NCI-H1694 treated with DMSO at 0.1 percent for 48 hours (cell line): ENCODE results near the gene GTSF1L.
"Not testable (repeated sequence)": the region's sequence is repeated elsewhere in the genome, so short reads cannot be mapped to it uniquely, and the experiment has no call there.

Experiments used
- DNase-seq: peaks from one replicate; lab custom pipeline; 2025; lab: John Stamatoyannopoulos, UW

GTSF1L gene

DNA sequence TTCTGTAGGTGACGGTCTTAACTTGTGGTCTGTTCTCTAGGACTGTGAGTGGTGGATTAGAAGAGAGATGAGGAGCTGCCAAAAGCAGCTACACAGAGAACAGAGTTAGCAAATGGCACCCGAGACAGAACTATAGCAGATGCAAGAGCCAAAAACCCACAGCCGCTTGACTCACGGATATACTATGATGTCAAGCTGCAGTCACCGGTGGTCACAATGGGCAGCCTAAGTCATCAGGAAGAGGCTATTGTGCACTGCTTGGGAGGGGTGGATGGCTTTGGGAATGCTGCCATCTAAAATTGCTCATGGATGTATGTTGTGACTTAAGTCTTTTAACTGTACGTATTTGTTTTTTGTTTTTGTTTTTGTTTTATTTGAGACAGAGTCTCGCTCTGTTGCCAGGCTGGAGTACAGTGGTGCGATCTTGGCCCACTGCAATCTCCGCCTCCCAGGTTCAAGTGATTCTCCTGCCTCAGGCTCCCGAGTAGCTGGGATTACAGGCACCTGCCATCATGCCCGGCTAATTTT, at the start of gene GTSF1L:
GTSF1L (minus strand) TSS at position 192 of the 528 bp plus-strand sequence. CDS start 308 bp downstream, outside the sequence.
- no peak for DNase-seq

DNA sequence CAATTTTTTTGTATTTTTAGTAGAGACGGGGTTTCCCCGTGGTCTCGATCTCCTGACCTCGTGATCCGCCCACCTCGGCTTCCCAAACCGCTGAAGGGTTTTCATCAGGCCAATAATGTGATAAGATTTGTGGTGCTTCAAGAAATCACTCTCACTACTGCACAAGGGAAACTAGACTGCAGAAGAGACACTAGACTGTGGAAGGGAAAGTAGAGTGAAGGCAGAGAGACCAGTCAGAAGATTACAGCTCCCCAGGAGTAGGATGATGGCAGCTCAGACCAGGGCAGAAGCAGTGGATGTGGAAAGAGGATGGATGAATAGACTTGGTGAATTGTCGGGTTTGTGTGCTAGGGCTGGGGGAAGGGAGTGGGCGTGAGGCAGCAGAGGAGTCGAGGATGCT, 48.0 kb upstream of the GTSF1L start:
- DNase-seq: no peak

DNA sequence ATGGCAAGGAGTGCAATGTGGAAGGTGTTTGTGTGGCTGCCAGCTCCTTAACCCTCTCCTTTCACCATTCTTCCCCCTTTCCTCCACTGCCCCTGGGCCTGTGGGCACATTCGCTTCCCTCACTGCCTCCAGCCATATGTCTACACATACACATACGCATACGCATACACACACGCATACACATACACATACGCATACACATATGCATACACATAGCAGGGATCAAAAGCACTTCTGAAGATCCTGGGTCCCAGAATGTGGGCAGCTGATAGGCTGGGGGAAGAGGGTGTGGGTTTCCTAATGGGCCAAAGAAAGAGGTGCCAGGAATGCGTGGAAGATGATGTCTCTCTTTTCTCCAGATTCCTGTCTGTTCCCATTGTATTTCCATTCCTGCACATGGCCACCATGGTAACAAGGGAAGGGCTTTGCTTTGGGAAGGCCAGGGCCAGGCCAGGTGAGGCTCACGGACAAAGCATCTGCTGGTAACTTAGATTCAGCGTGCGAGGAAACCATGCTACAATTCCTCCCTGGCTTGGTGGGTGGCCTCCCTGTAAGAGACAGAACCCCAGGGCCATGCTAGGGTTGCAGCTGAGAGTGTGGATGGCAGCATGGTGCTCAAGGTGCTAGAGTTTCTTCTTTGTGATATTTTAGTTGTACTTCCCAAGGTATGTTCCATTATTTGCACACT, 44.8 kb upstream of the GTSF1L start:
- no peak for DNase-seq

DNA sequence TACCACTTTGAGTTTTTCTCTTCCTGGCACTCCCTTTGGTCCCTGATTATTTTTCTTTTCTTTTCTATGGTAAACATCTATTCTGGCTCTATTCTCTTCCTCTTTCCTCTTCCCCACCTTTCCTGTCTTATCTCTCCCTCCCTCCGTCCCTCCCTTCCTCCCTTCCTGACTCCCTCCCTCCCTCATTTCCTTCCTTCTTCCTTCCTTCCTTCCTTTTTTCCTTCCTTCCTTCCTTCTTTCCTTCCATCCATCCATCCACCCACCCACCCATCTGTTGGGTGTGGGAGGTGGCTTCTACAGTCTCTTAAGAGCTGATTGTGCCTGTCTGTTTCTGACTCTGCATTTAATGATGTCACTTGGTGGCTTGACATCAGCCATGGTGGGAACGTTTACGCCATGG, 43.5 kb upstream of the GTSF1L start:
- DNase-seq: no peak

DNA sequence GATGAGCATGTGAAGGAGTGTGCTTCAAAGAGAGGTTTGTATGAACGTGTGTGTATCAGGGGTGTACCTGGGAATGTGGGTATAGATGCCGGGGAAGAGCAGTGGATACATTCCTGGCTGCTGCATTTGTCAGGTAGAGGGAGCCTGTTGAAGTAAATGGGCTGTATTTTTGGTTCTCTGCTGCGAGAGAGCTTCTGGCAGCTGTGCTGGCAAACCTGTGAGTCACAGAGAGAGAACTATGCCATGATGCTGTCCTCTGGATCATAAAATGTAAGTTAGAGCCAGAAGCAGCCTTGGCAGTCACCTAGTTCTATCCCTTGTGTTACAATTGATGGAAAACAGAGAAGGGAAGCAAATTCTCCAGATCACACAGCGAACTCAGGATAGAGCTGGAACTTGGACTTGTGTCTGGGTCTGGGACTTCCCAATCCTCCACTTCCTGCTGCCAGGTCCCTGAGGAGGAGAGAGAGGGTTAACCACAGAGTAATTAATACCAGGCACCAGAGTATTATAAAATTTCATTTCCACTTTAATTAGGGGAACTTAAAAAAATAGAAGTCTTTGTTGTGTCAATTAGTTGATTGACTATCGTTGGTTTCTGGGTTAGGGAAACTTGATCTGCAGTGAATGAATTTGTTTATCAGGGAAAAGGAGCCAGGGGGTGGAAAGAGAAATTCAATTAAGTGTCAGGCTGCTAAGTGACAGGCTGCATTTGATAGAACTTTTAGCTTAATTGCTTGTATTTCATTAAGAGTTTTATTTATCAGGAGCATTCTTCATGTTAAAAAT, 41.1 kb upstream of the GTSF1L start:
- no peak for DNase-seq

DNA sequence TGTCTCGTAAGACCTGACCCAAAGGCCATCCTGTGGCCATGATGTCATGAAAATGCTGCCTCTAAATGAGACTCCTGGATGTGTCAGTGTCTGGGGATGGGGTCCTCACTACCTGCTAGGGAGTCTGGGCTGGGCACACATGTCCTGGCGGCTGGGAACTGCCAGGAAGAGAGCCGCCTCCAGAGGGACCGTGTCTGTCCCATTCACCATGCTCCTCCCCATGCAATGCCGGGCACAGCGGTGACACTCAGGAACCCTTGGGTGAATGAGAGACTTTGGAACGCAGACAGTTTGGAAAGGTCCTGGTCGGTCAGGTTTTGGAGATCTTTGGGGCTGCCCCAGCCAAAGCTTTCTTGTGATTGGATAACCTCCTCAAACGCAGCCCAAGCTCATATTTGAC, 40.1 kb upstream of the GTSF1L start:
- DNase-seq: no peak

DNA sequence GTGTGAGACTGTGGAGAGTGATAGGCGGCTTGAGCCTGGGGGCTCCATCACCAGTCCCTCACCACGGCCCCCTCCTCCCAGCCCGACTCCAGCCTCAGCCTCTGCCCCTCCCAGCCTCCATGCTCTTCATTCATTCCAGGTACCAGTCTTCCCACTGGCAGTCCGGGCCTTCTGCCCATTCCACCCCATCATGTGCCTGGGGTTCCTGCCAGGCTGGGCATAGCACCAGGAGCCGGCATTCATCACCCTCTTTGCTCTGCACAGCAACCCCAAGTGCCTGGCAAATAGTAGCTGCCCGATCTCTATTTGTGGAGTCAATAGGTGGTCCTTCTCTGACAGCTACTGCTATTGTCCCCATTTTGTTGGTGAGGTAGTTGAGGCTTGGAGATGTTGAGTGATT, 39.6 kb upstream of the GTSF1L start:
- DNase-seq: no peak

DNA sequence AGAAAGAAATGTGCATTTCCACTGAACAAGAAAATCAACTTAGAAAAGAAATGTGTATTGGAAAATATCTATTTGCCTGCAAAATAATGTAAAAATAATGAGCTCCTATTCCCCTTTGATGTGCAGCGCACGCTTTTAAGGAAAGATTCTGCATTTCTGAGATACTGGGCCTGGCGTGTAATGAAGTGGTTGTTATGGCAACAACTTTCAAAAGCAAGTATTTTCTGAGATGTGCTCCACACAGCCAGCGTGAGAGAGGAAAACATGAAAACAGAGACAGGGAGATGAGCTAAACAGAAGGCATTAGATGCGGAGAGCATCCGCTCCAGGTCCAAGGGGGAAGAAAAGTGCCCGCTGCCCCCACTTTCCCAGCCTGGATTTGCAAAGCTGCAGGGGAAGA, 39.1 kb upstream of the GTSF1L start:
- DNase-seq: no peak

DNA sequence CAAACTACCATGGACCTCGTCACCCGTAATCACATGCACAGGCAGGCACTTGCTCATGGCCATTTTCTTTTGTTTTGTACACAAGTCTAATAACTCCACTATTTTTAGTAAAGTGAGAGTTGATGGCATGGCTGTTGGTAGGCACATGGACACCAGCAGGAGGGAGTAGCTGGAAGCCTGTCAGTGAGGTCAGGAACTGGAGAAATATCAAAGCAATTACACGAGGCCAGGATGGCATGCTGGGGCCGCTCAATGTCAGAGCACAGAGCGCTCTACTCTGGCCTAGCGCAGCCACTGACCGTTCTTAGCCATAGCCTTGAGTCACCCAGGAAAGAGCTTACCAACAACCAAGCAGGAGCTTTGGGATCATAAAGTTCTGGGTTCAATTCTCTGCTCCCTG, 36.1 kb upstream of the GTSF1L start:
- no peak for DNase-seq

DNA sequence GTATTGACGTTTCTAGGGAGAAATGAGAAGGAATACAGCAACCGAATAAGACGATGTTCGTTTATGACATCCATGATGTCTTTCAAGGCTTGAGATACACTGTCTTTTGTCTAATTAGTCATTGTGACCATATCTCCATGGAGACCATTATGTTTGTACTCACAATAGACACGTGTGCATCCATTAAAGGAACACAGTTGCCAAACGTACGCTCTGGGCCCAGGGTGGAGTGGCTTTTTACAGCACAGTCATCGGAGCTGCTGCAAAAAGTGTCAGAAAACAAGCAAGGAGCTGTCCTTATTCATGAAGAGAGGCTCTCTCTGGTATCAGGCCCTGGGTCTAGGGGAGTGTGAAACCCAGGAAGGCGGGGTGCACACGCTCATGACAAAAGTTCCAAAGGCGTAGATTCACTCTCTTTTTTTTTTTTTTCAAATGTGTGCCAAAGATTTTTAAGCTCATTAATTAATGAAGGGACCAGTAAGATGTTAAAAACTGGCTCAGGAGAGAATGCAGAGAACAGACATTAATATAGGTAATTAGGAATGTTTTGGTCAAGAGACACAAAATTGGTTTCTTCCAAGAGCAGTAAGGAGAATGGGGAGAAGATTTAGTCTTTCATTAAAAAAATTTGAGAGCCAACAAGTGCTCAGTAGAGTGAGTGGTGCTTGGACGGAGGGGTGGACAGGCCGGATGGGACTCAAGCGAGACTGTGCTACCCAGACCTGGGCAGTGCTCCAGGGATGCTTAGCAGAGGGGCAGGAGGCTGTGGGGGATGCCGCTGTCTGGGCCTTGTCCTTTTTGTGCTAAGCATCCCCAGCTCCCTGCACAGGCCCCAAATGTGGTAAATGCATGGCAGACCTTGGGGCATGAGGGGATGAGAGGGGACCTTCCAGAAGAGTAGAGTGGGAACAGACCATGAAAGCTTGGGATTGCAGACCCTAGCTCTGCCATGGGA, 34.9 kb upstream of the GTSF1L start:
- DNase-seq: no peak

DNA sequence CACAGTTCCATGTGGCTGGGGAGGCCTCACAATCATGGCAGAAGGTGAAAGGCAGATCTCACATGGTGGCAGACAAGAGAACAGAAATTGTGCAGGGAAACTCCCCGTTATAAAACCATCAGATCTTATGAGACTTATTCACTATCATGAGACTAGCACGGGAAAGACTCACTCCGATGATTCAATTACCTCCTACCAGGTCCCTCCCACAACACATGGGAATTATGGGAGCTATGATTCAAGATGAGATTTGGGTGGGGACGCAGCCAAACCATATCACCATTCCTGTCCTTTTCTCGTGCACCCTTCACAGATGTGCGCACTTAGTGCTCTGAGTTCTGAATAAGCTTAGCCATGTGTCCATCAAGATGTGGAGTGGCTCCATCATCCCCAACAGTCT, 31.1 kb upstream of the GTSF1L start:
- not testable (repeated sequence) for DNase-seq

DNA sequence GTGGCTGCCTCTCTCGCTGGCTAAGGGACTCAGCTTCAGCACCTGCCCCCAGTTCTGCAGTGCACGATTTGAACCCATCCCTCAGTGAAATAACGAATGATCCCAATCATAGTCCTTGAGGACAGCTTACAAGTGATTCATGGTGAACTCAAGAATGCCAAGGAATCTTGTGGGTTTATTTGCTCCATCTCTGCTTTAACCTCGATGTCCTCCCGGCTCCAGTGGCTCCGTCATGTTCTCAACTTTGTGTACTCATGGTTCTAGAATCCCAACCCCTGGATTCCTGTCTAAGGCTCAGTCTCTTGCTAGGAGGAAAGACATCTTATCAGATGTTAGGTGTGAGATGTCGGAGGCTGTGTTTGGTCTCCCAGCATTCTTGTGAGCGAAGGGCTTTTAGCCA, 29.0 kb upstream of the GTSF1L start:
- no peak for DNase-seq

DNA sequence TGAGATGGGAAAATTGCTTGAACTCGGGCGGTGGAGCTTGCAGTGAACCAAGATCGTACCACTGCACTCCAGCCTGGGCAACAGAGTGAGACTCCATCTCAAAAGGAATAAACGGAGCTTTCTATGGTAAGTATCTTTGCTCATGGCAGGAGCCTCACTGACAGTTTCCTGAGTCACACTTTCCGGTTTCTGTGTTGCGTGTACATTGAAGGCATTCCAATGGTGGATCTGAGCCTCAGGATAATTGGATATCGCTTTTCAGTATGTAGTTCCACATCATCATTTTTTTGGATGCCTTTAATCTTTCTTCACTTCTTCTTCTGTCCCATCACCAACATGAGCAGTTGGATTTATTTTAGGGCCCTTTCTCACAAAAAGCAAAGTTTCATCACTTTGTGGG, 28.6 kb upstream of the GTSF1L start:
- DNase-seq: no peak

DNA sequence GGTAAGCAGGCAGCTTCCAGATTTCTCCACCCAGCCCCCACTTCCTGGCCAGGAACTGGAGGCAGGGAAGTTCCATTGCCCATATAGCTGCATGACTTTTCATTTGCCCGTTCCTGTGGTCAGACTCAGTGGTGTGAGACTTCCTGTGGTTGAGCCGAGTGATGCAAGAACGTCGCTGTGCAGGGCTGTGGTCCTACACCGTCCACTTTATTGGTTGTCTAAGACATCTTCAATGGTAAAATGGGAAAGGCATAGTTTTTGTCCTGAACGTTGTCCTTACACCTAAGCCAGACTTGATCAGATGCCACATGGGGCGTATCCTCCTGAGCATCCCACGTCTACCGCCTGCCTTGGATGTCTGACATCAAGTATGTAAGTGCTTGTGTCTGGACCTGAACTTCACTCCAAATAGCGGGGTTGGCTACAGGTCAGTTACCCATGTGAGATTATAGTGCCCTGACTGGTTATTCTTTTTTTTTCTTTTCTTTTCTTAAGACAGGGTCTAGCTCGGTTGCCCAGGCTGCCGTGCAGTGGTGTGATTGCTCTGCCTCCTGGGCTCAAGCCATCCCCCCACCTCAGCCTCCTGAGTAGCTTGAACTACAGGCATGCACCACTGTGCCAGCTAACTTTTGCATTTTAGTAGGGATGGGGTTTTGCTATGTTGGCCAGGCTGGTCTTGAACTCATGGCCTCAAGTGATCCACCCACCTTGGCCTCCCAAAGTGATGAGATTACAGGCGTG, 25.9 kb upstream of the GTSF1L start:
- DNase-seq: no peak

DNA sequence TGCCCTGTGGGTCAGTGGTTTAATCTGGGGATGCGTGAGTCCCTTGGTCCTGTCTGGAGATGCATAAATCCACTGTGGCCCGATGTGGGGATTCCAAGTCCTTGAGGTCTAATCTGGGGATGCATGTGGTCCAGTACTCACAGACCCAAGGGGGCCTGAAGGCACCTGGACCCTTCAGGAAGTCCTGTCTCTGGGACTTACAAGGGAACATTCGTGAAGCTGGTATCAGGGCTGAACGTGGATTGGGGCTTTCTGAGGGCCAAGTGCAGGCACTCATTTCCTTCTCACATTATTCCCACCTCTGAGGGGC, 25.2 kb upstream of the GTSF1L start:
- DNase-seq: no peak

DNA sequence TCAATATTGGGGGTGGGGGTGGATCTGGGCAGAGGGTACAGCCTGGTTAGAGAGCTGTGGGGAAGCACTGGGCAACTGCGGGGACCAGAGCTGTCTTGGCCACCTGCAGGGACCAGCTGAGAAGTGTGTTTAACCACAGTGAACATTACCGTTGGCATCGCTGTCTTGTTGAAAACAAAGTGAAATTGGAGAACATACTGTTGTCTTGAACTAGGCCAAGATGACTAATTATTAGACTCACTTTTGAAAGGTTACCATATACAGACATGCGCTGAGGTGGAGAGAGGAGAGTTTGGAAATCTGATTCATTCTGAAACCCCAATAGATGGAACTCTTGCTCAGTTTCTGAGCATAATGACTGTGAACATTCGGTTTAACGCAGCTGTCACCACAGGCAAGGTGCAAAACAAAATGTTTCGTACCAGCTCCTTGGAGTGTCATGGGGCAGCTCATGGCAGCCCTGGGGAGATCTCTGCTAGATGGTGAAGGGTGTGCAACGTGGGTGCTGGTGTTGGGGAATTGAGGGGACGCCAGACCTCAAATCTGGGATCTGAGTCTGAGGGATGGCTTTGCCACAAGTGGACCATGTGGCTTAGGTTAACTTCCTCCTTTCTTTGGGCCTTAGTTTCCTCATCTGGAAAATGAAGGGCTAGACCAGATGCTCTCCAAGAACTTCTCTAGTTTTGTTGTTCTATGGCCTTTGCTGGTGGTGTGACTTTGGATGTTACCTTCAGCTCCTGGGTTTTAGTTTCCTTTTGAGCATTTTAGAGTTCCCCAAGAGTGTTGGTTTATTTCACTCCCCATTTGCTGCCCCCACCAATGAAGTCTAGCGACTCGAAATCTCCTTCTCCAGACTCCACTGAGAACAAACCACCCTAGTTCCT, 24.6 kb upstream of the GTSF1L start:
- DNase-seq: no peak

DNA sequence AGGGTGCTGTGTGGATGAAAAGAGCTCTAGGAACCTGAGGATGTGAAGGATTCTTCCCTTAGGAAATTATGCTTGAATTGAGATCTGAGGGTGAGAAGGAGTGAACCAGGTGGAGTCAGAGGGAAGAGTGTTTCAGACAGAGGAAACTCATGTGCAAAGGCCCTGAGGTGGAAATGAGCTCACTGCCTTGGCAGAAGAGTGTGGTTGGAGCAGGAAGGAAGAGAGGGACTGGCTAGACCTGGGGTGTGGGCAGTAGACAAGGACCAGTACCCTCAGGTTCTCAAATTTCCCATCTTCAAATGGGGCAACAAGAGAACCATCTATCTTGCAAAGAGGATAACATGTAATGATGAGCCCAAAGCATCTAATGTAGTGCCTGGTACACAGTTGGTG, 24.0 kb upstream of the GTSF1L start:
- no peak for DNase-seq

DNA sequence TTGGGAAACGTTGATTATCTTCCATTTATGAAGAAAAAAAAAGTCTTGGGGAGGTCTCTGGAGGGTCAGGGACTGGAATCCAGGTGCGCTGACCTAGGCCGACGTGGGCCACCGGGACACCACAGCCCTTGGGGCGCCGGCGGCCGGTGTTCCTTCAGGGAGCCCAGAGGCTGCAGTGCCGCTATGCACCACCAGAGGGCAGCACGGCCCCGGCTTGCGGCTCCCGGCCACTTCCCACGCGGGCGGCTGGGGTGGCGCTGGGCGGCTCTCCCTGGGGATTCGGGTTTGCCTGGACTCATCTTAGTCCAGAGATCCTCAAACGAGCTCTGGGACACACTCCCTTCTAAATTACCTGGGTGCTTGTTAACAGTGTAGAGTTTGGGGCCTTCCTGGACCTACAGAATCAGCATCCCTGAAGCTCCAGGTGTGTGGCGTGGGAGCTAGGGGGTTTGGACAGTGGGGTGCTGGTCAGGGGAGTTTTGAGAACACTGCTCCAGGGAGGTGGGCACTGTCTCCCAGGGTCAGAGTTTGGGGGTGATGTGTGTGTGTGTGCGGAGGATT, 23.0 kb upstream of the GTSF1L start:
- DNase-seq: no peak

DNA sequence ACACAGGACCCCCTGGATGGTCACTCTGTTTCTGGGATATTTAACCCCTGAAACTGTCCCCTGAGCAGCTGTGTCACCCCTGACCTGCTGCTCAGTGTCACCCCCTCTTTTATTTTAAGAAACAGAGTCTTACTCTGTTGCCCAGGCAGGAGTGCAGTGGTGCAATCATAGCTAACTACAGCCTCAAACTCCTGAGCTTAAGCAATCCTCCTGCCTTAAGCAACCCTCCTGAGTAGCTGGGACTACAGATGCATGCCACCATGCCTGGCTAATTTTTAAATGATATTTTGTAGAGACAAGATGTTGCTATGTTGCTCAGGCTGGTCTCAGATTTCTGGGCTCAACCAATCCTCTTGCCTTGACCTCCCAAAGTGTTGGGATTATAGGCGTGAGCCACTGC, 21.5 kb upstream of the GTSF1L start:
- DNase-seq: no peak

DNA sequence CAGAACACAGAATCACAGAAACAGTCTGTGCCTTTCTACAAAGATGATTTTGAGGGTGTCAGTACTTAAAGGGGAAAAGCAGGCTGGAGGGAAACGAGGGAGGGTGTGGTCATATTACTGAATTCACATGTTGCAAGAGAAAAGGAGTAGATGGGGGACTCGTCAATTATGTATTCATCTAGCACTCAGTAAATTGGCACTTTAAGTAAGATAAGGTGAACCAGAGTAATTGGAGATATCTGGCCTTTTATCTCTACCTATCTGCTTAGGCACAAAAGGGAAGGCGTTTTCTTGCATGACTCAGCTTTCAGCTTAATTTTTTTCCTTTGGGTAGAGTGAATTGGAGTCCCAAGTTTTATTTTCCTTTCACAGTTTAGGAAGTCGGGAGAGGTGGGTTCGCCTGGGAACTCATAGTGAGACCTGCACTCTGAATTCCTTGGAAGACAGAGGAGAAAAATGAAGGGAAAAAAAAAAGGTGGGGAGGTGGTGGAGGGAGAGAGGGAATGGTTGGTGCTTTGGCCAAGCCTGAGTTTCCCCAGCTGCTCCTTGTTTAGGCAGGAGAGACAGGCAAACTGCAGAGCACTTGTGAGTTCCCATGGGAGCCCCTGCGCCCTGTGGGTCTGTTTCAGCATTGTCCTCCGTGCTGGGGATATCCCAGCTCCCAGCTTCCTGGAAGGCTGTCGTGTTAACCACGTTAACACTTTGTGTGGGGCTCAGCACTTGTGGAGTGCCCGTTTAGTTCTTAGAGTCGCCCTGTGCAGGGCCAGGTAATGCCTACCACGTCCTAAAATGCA, 19.7 kb upstream of the GTSF1L start:
- no peak for DNase-seq
